ENCODE results near the gene GGA2.

GGA2 gene

GRCh38 chr16:23414731-23415130 is 95.6 kb downstream of the GGA2 start:
- DNase-seq (ENCODE audit: low spot score) = no peak

Data from hematopoietic multipotent progenitor cell treated with erythropoietin and hydrocortisone succinate and interleukin-3 and kit ligand, for 17 days (in vitro differentiated cells).